B cell (primary cell): Measurements from ENCODE around the gene LRRC63. TPM values are rescaled to one million over a fixed set of nuclear protein-coding genes. Genes with fewer than 3 reads are reported as not detected.

Experiments
- ATAC-seq: fragments of 200-7000 bp; cut with Tn5 transposase; one replicate; pipeline ENCODE4 v1.10.0; 2021; ENCODE audit warnings: low read depth, mild to moderate bottlenecking, moderate number of reproducible peaks, moderate library complexity
- CTCF ChIA-PET: fragments of 350-600 bp; sonication (Branson Sonifier 250); formaldehyde crosslinking; loops from one replicate; lab custom pipeline; 2021; ENCODE audit warnings: antibody characterized with exemption, inconsistent platforms; lab: Charles Lee
- POLR2A ChIA-PET: fragments of 350-600 bp; sonication (Branson Sonifier 250); formaldehyde crosslinking; loops from one replicate; lab custom pipeline; 2021; ENCODE audit warnings: antibody characterized with exemption; lab: Charles Lee
- DNase-seq: peaks from one replicate; pipeline ENCODE4 v3.0.0; 2013
- H2AFZ ChIP-seq: 2 replicates; pipeline ENCODE4 v1.6.1; 2012; ENCODE audit warnings: mild to moderate bottlenecking, low read depth, low read length; ENCODE audit not compliant: insufficient read depth, poor library complexity, severe bottlenecking
- H3K27ac ChIP-seq, 2 donors: 1 replicate in 1 of 2; 2 replicates in 1 of 2; pipeline ENCODE4 v1.5.1; 2012 to 2013; ENCODE audit warnings: low read length in 2 of 2, mild to moderate bottlenecking in 2 of 2, moderate library complexity in 1 of 2
- H3K27me3 ChIP-seq, 4 experiments: fragments of 200-600 bp in 1 of 4; sonication (generic) in 1 of 4; replicated peaks in 1 of 4; 1 replicate in 2 of 4; 2 replicates in 2 of 4; pipeline versions ENCODE4 v1.6.1 to v1.7.0; 2013 to 2016; ENCODE audit warnings: low read length in 3 of 4, mild to moderate bottlenecking in 2 of 4, mixed read lengths in 1 of 4, moderate library complexity in 1 of 4; ENCODE audit not compliant: insufficient read depth in 4 of 4, control insufficient read depth in 3 of 4; ENCODE audit errors: control extremely low read depth in 1 of 4
- H3K36me3 ChIP-seq, 2 experiments: replicated peaks in 1 of 2; 1 replicate in 1 of 2; 2 replicates in 1 of 2; pipeline versions ENCODE4 v1.6.1 to v1.7.1; 2013; ENCODE audit warnings: low read length in 1 of 2; ENCODE audit not compliant: insufficient read depth in 2 of 2, control insufficient read depth in 1 of 2; ENCODE audit errors: control extremely low read depth in 1 of 2, extremely low read depth in 1 of 2
- H3K4me1 ChIP-seq, 2 donors: fragments of 200-600 bp in 1 of 2; sonication (generic) in 1 of 2; 1 replicate in 1 of 2; 2 replicates in 1 of 2; pipeline versions ENCODE4 v1.5.1 to v1.6.1; 2013 to 2017; ENCODE audit warnings: low read length in 2 of 2; ENCODE audit not compliant: control insufficient read depth in 2 of 2, insufficient read depth in 2 of 2
- H3K4me2 ChIP-seq: replicated peaks from 2 replicates; pipeline ENCODE3; 2012; ENCODE audit warnings: mild to moderate bottlenecking, low read depth, low read length; ENCODE audit not compliant: poor library complexity, severe bottlenecking
- H3K4me3 ChIP-seq, 5 experiments: fragments of 200-600 bp in 1 of 5; sonication (generic) in 1 of 5; 1 replicate in 3 of 5; 2 replicates in 2 of 5; pipeline versions ENCODE4 v1.5.1 to v1.7.0; 2011 to 2016; ENCODE audit warnings: low read length in 4 of 5, mild to moderate bottlenecking in 4 of 5, low read depth in 2 of 5, control low read depth in 1 of 5, moderate library complexity in 1 of 5; ENCODE audit not compliant: insufficient read depth in 1 of 5; ENCODE audit errors: control extremely low read depth in 1 of 5, extremely low read depth in 1 of 5
- H3K79me2 ChIP-seq: fragments of 200-600 bp; sonication (generic); one replicate; pipeline ENCODE4 v1.6.0; 2016; ENCODE audit warnings: low read length; ENCODE audit not compliant: control insufficient read depth, insufficient read depth
- H3K9ac ChIP-seq: fragments of 200-600 bp; sonication (generic); 2 replicates; pipeline ENCODE4 v1.6.1; 2017; ENCODE audit warnings: mild to moderate bottlenecking, low read length, moderate library complexity
- H3K9me3 ChIP-seq, 3 donors: one replicate each; pipeline versions ENCODE4 v1.6.1 to v1.7.1; 2013; ENCODE audit warnings: low read length in 2 of 3; ENCODE audit not compliant: control insufficient read depth in 2 of 3, insufficient read depth in 1 of 3; ENCODE audit errors: control extremely low read depth in 1 of 3
- H4K20me1 ChIP-seq: 2 replicates; pipeline ENCODE4 v1.6.0; 2012; ENCODE audit warnings: mild to moderate bottlenecking, low read length; ENCODE audit not compliant: insufficient read depth, control insufficient read depth, poor library complexity, severe bottlenecking
- H3K27ac Mint-ChIP-seq: one replicate; pipeline ENCODE4 v1.8.0; 2021; ENCODE audit warnings: mixed read lengths
- H3K27me3 Mint-ChIP-seq: one replicate; pipeline ENCODE4 v1.8.0; 2021; ENCODE audit warnings: mixed read lengths
- H3K4me1 Mint-ChIP-seq: one replicate; pipeline ENCODE4 v1.8.0; 2021; ENCODE audit warnings: mixed read lengths
- H3K4me3 Mint-ChIP-seq: one replicate; pipeline ENCODE4 v1.8.0; 2021; ENCODE audit warnings: mixed read lengths
- H3K9me3 Mint-ChIP-seq: one replicate; pipeline ENCODE4 v1.8.0; 2022; ENCODE audit warnings: mixed read lengths; ENCODE audit not compliant: insufficient read depth
- CTCF ChIP-seq: fragments of 200-600 bp; IDR thresholded peaks from one replicate; pipeline ENCODE4 v1.8.0; 2022; ENCODE audit warnings: antibody characterized with exemption, mild to moderate bottlenecking
- EZH2 ChIP-seq: IDR thresholded peaks from 2 replicates; pipeline ENCODE4 v1.6.1; 2012; ENCODE audit warnings: borderline replicate concordance, low read depth, mild to moderate bottlenecking, moderate library complexity, low read length; ENCODE audit not compliant: insufficient read depth, poor library complexity, severe bottlenecking
- WGBS: methylation state at CpG from one replicate; pipeline ENCODE4 v1.1.5; 2013; ENCODE audit warnings: missing lambda C conversion rate; ENCODE audit not compliant: insufficient coverage; 5-methylcytosine and 5-hydroxymethylcytosine counted together
- intact Hi-C: fragments of 100-400 bp; cut with micrococcal nuclease; formaldehyde crosslinking; loops from one replicate; pipeline ENCODE4 v1.10.0; 2022
- polyA plus RNA-seq: library from polyadenylated mRNA; depleted of rRNA; stranded (reverse); fragments of >200 nt; gene quantifications from 2 replicates; pipeline ENCODE4 v1.2.3, GENCODE V29; 2012
- total RNA-seq, 2 donors: library from RNA; stranded (reverse); fragments of 120-200 nt in 1 of 2; gene quantifications; 1 replicate in 1 of 2; 2 replicates in 1 of 2; pipeline versions ENCODE4 v1.2.3 to v1.2.4, GENCODE V29; 2013 to 2022

The LRRC63 gene
- total and polyA plus RNA-seq, 2 donors (not counting 1 experiment from before 2014, with no cell fraction given), result 0.06 to 0.25 TPM

GRCh38 chr13:46173656-46174055 lies 38.1 kb upstream of the LRRC63 start:
- Histone ChIP-seq H3K4me1 (peaks cover 91 to 94% of the 10 kb centered on the region in 2 donors), H3K36me3 (peaks cover 0 to 12% of the 10 kb centered on the region in 2 experiments), H3K4me3 (peak overlapping the region in 1 of 5 experiments; percentile 47), H3K9ac (peak overlapping the region; percentile 21), H4K20me1 (peaks cover 80% of the 10 kb centered on the region), H3K27ac (peak overlapping the region; percentile 43 to 91), H2AFZ (no peak overlapping the region), H3K4me2 (peak overlapping the region; percentile 90), H3K9me3 (no peaks in the 10 kb centered on the region), H3K27me3 (no peaks in the 10 kb centered on the region), H3K79me2 (peaks cover 100% of the 10 kb centered on the region)
- Mint-ChIP-seq H3K9me3 (no peaks in the 10 kb centered on the region), H3K4me3 (peak overlapping the region; percentile 81), H3K4me1 (peaks cover 90% of the 10 kb centered on the region), H3K27ac (peak overlapping the region; percentile 92), H3K27me3 (no peaks in the 10 kb centered on the region)
- DNase-seq (peak; percentile 68), ATAC-seq (peak; percentile 44)
- ChIA-PET POLR2A (no interaction called here), CTCF (interaction anchor here (1.0 to 17.4 kb wide), 5 partner anchors 9 to 230 kb away, joined by 3 to 225 read pairs (median 4); partner anchors contain the start of gene LCP1)
- TF ChIP-seq CTCF (no peak), EZH2 (no peak)
- no CpG with 5 or more reads among the region's 2 CpGs for WGBS
- intact Hi-C loops, result loop anchor here (1.0 to 10.0 kb wide), 2 partner anchors 10 to 421 kb away; no protein-coding TSS in a partner anchor

- Histone ChIP-seq H3K36me3 (peaks cover 0 to 3% of the 10 kb centered on the region in 2 experiments), H3K4me2 (peak overlapping the region; percentile 90), H3K27me3 (no peaks in the 10 kb centered on the region), H4K20me1 (peaks cover 49% of the 10 kb centered on the region), H3K4me1 (peaks cover 68 to 71% of the 10 kb centered on the region in 2 donors), H3K9ac (peak overlapping the region; percentile 92), H3K27ac (peak overlapping the region; percentile 79 to 91), H3K4me3 (peak overlapping the region; percentile 22 to 99 (median 39)), H3K9me3 (no peaks in the 10 kb centered on the region), H3K79me2 (peaks cover 99% of the 10 kb centered on the region), H2AFZ (no peak overlapping the region)
- Mint-ChIP-seq H3K4me1 (peaks cover 73% of the 10 kb centered on the region), H3K9me3 (no peaks in the 10 kb centered on the region), H3K27me3 (no peaks in the 10 kb centered on the region), H3K4me3 (peak overlapping the region; percentile 80), H3K27ac (peak overlapping the region; percentile 90)
- DNase-seq (peak; percentile 83), ATAC-seq (peak; percentile 61)
- TF ChIP-seq CTCF (no peak), EZH2 (no peak)
- ChIA-PET CTCF (interaction anchor here (0.6 to 17.4 kb wide), 9 partner anchors 10 to 209 kb away, joined by 3 to 225 read pairs (median 4); no protein-coding TSS in a partner anchor), POLR2A (interaction anchor here (0.7 to 1.3 kb wide), 5 partner anchors 10 to 208 kb away, joined by 3 to 5 read pairs (median 3); no protein-coding TSS in a partner anchor)
- 0% methylated on average over 2 of the region's 3 CpGs for WGBS
- intact Hi-C loops, result loop anchor here (1.0 to 10.0 kb wide), 3 partner anchors 9 to 1259 kb away; no protein-coding TSS in a partner anchor
Observed at GRCh38 chr13:46176756-46177155, 35.0 kb upstream of the LRRC63 start.
